HG03457 (cell line): ENCODE results near the gene GDPGP1.
A peak's percentile ranks its signal among the peaks of the same experiment; 100 is the strongest.

Experiments
- ATAC-seq: cut with Tn5 transposase; IDR thresholded peaks from one replicate; pipeline ENCODE4 v1.9.1; 2021; ENCODE audit warnings: moderate number of reproducible peaks; ENCODE audit not compliant: unreplicated experiment

Gene GDPGP1

GRCh38 chr15:90225047-90225446 lies 9.0 kb upstream of the GDPGP1 start:
- ATAC-seq: no peak

GRCh38 chr15:90225504-90226234 lies 8.3 kb upstream of the GDPGP1 start:
- ATAC-seq: no peak

- ATAC-seq: no peak
These were observed 6.7 kb upstream of the GDPGP1 start for GRCh38 chr15:90227336-90227735.

- no peak for ATAC-seq
These were observed 5.9 kb upstream of the GDPGP1 start for GRCh38 chr15:90227816-90228772.

- ATAC-seq: no peak
These were observed 5.0 kb upstream of the GDPGP1 start for GRCh38 chr15:90228960-90229359.

- no peak for ATAC-seq
These were observed 3.9 kb upstream of the GDPGP1 start for GRCh38 chr15:90230071-90230494.

- no peak for ATAC-seq
These were observed 3.4 kb upstream of the GDPGP1 start for GRCh38 chr15:90230610-90231009.

- ATAC-seq: no peak
These were observed 2.7 kb upstream of the GDPGP1 start for GRCh38 chr15:90231028-90232017.

- no peak for ATAC-seq
These were observed 1.8 kb upstream of the GDPGP1 start for GRCh38 chr15:90232196-90232595.

GRCh38 chr15:90232941-90233386 lies 1.0 kb upstream of the GDPGP1 start:
- ATAC-seq: no peak

GRCh38 chr15:90233387-90234095 lies 468 bp upstream of the GDPGP1 start, which contains the start of gene CIB1:
CIB1 (minus strand) TSS chr15:90233941; CDS start chr15:90233885, 56 bp downstream.
- ATAC-seq: peak; percentile 78

- ATAC-seq: no peak
These were observed 5.4 kb downstream of the GDPGP1 start for GRCh38 chr15:90239371-90239770.

GRCh38 chr15:90240856-90241255 lies 6.8 kb downstream of the GDPGP1 start:
- no peak for ATAC-seq

GRCh38 chr15:90241343-90242192 lies 7.6 kb downstream of the GDPGP1 start:
- ATAC-seq: no peak

GRCh38 chr15:90243943-90244639 lies 10.1 kb downstream of the GDPGP1 start:
- ATAC-seq: no peak

GRCh38 chr15:90248789-90249202 lies 14.8 kb downstream of the GDPGP1 start:
- ATAC-seq: no peak

- ATAC-seq: no peak
These were observed 15.3 kb downstream of the GDPGP1 start, which contains the start of gene TTLL13 for GRCh38 chr15:90249203-90249863. TTLL13 (plus strand) TSS chr15:90249556; CDS start chr15:90250631, 1,075 bp downstream.

GRCh38 chr15:90257776-90258175 lies 23.8 kb downstream of the GDPGP1 start:
- no peak for ATAC-seq
